Body of pancreas (tissue), 4 donors: ENCODE measurements around the gene TRAIP.

Experiments used
- POLR2A ChIP-seq, 3 donors: fragments of 450-650 bp; IDR thresholded peaks; one replicate each; pipeline ENCODE4 v1.6.1; 2016; ENCODE audit warnings: antibody characterized with exemption in 3 of 3, mild to moderate bottlenecking in 2 of 3
- TF ChIP-seq, protein P1 (sequence below), 7 experiments: fragments of 450-650 bp in 4 of 7; fragments of 200-600 bp in 3 of 7; sonication (generic) in 3 of 7; IDR thresholded peaks; one replicate each; pipeline ENCODE4 v1.5.1; 2016 to 2019; ENCODE audit warnings: antibody characterized with exemption in 7 of 7

DNA sequence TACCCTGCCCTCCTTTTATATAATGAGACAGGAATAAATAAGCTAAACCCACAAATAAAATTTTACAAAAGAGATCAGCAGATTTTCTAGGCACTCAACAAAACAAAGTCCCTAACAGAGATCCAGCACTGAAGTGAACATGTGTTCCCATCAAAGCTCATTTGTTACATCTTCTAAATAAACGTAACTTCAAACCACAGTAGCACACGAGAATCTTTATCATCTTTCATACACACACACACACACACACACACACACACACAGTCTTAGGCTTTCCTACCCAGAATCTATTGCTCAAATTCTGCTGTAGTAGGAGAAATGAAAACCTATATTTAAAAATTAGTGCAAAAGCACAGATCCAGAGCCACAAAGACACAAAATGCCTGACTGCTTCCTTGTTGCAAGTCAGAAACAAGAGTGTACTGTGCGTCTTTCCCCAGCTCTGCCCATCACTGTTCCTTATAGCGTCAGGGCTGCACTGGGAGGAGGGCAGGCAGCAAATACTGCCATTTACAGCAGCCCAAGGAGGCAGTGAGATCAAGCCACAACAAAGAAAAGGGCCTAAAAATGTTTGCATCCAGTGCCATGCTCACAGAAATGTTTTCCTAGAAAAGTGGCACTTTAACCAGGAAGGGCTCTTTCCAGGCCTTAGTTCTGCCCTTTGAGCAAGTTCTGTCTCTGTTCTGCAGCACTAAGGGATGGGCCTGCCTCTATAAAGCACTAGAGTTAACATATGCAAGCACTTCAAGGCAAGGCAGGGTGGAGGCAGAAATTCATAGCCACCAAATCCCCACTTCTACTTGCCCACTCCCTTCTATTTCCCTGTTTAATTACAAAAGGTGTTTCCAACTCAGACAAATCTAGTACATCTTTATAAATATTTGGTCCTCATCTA, 76.0 kb downstream of the TRAIP start:
- TF ChIP-seq, protein P1, sequence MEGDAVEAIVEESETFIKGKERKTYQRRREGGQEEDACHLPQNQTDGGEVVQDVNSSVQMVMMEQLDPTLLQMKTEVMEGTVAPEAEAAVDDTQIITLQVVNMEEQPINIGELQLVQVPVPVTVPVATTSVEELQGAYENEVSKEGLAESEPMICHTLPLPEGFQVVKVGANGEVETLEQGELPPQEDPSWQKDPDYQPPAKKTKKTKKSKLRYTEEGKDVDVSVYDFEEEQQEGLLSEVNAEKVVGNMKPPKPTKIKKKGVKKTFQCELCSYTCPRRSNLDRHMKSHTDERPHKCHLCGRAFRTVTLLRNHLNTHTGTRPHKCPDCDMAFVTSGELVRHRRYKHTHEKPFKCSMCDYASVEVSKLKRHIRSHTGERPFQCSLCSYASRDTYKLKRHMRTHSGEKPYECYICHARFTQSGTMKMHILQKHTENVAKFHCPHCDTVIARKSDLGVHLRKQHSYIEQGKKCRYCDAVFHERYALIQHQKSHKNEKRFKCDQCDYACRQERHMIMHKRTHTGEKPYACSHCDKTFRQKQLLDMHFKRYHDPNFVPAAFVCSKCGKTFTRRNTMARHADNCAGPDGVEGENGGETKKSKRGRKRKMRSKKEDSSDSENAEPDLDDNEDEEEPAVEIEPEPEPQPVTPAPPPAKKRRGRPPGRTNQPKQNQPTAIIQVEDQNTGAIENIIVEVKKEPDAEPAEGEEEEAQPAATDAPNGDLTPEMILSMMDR (IDR thresholded peaks at IDR 0.05), result no peak
- TF ChIP-seq POLR2A (IDR thresholded peaks at IDR 0.05), result no peak
